SK-N-SH (cell line): ENCODE results near the gene FGF18. TPM values are rescaled to one million over a fixed set of nuclear protein-coding genes. Genes with fewer than 3 reads are reported as not detected.

Experiments
- CTCF ChIA-PET: fragments of 300-600, 350-600 bp; formaldehyde crosslinking; extraction: SDS; loops from one replicate; lab custom pipeline; 2021; lab: Yijun Ruan, JAX
- POLR2A ChIA-PET: fragments of 350-600 bp; sonication (Branson Sonifier 250); formaldehyde crosslinking; extraction: SDS; loops from one replicate; lab custom pipeline; 2020; ENCODE audit warnings: antibody characterized with exemption, inconsistent platforms; lab: Yijun Ruan, JAX
- DNase-seq: peaks from one replicate; pipeline ENCODE4 v3.0.0; 2012
- H2AFZ ChIP-seq: fragments of 200-600 bp; sonication (generic); 2 replicates; pipeline ENCODE4 v1.8.1; 2016; ENCODE audit warnings: antibody characterized with exemption, mild to moderate bottlenecking, low read depth
- H3F3A ChIP-seq: fragments of 200-600 bp; sonication (generic); replicated peaks from 2 replicates; pipeline ENCODE3; 2016; ENCODE audit warnings: antibody characterized with exemption, mild to moderate bottlenecking; ENCODE audit not compliant: insufficient read depth
- H3K27ac ChIP-seq, 2 experiments: fragments of 200-500 bp in 1 of 2; fragments of 200-600 bp in 1 of 2; sonication (Bioruptor generic) in 1 of 2; sonication (generic), shearing (Covaris generic) in 1 of 2; 2 replicates each; pipeline versions ENCODE4 v1.5.1 to v1.6.1; 2014 to 2016; ENCODE audit warnings: low read depth in 2 of 2, inconsistent platforms in 1 of 2, low read length in 1 of 2, mild to moderate bottlenecking in 1 of 2, mixed read lengths in 1 of 2
- H3K27me3 ChIP-seq: fragments of 200-600 bp; sonication (generic), shearing (Covaris generic); 2 replicates; pipeline ENCODE4 v1.6.1; 2016; ENCODE audit warnings: mixed run types; ENCODE audit not compliant: insufficient read depth
- H3K36me3 ChIP-seq, 2 experiments: fragments of 200-500 bp in 1 of 2; fragments of 200-600 bp in 1 of 2; sonication (Bioruptor generic) in 1 of 2; sonication (generic) in 1 of 2; replicated peaks in 1 of 2; 2 replicates each; pipeline versions ENCODE3 to v1.5.1; 2014 to 2016; ENCODE audit warnings: low read length in 1 of 2, mild to moderate bottlenecking in 1 of 2; ENCODE audit not compliant: insufficient read depth in 2 of 2, control insufficient read depth in 1 of 2
- H3K4me1 ChIP-seq, 2 experiments: fragments of 200-500 bp in 1 of 2; fragments of 200-600 bp in 1 of 2; sonication (Bioruptor generic) in 1 of 2; sonication (generic), shearing (Covaris generic) in 1 of 2; 2 replicates each; pipeline versions ENCODE4 v1.5.1 to v1.6.1; 2014 to 2016; ENCODE audit warnings: low read depth in 1 of 2, low read length in 1 of 2, mixed run types in 1 of 2; ENCODE audit not compliant: insufficient read depth in 2 of 2, control insufficient read depth in 1 of 2
- H3K4me2 ChIP-seq: fragments of 200-600 bp; sonication (generic), shearing (Covaris generic); 2 replicates; pipeline ENCODE4 v1.6.1; 2017; ENCODE audit warnings: mixed run types
- H3K4me3 ChIP-seq, 2 experiments: fragments of 200-500 bp in 1 of 2; fragments of 200-600 bp in 1 of 2; sonication (Bioruptor generic) in 1 of 2; sonication (generic), shearing (Covaris generic) in 1 of 2; 2 replicates each; pipeline versions ENCODE4 v1.5.1 to v1.8.1; 2014 to 2016; ENCODE audit warnings: low read depth in 2 of 2, inconsistent platforms in 1 of 2, low read length in 1 of 2, mild to moderate bottlenecking in 1 of 2, mixed read lengths in 1 of 2, moderate library complexity in 1 of 2
- H3K79me2 ChIP-seq: fragments of 200-600 bp; sonication (generic); 2 replicates; pipeline ENCODE4 v1.8.1; 2017; ENCODE audit warnings: mild to moderate bottlenecking; ENCODE audit not compliant: insufficient read depth
- H3K9ac ChIP-seq: fragments of 200-600 bp; sonication (generic); 2 replicates; pipeline ENCODE4 v1.6.1; 2017; ENCODE audit warnings: mixed run types
- H3K9me2 ChIP-seq: fragments of 200-600 bp; sonication (generic); 2 replicates; pipeline ENCODE4 v1.6.1; 2017; ENCODE audit warnings: mixed run types
- H3K9me3 ChIP-seq: fragments of 200-600 bp; sonication (generic); 2 replicates; pipeline ENCODE4 v1.6.1; 2017; ENCODE audit warnings: mixed run types, mild to moderate bottlenecking, moderate library complexity
- H4K20me1 ChIP-seq: fragments of 200-600 bp; sonication (generic); 2 replicates; pipeline ENCODE4 v1.6.1; 2017; ENCODE audit warnings: mild to moderate bottlenecking, mixed run types; ENCODE audit not compliant: insufficient read depth
- CTCF ChIP-seq: fragments of 200-600 bp; sonication (generic); IDR thresholded peaks from 2 replicates; pipeline ENCODE4 v1.6.1; 2017; ENCODE audit warnings: antibody characterized with exemption, mild to moderate bottlenecking, moderate library complexity
- EP300 ChIP-seq, 2 experiments: IDR thresholded peaks; 2 replicates each; pipeline versions ENCODE4 v1.4.0 to v1.6.1; 2012; ENCODE audit warnings: borderline replicate concordance in 1 of 2, low read depth in 1 of 2, low read length in 1 of 2
- FOXJ3 ChIP-seq: sonication (generic); formaldehyde crosslinking; IDR thresholded peaks from 2 replicates; pipeline ENCODE4 v1.5.1; 2020; ENCODE audit warnings: mild to moderate bottlenecking, missing genetic modification reagents
- GABPA ChIP-seq: IDR thresholded peaks from 2 replicates; pipeline ENCODE4 v1.4.0; 2012; ENCODE audit warnings: low read depth, mild to moderate bottlenecking
- GATA2 ChIP-seq: sonication (generic); formaldehyde crosslinking; IDR thresholded peaks from 2 replicates; pipeline ENCODE4 v1.5.0; 2020; ENCODE audit warnings: mild to moderate bottlenecking, missing genetic modification reagents
- IRF3 ChIP-seq: fragments of 150-350 bp; IDR thresholded peaks from 2 replicates; pipeline ENCODE4 v1.6.1; 2016; ENCODE audit warnings: mild to moderate bottlenecking, low read depth, low read length
- MAX ChIP-seq: IDR thresholded peaks from 2 replicates; pipeline ENCODE4 v1.4.0; 2012; ENCODE audit warnings: low read depth
- MEF2A ChIP-seq: IDR thresholded peaks from 2 replicates; pipeline ENCODE4 v1.4.0; 2012; ENCODE audit warnings: low read depth, borderline replicate concordance
- MXI1 ChIP-seq: IDR thresholded peaks from 2 replicates; pipeline ENCODE4 v1.6.1; 2012; ENCODE audit warnings: mild to moderate bottlenecking, low read depth, low read length, improper control_type of control experiment
- NRF1 ChIP-seq: IDR thresholded peaks from 2 replicates; pipeline ENCODE4 v1.6.1; 2012; ENCODE audit warnings: low read depth, mild to moderate bottlenecking, low read length
- PBX3 ChIP-seq: IDR thresholded peaks from 2 replicates; pipeline ENCODE4; 2012
- RCOR1 ChIP-seq: fragments of 150-350 bp; IDR thresholded peaks from 2 replicates; pipeline ENCODE4 v1.6.1; 2017; ENCODE audit warnings: antibody characterized with exemption, low read length
- RFX5 ChIP-seq: IDR thresholded peaks from 2 replicates; pipeline ENCODE4 v1.6.1; 2012; ENCODE audit warnings: mild to moderate bottlenecking, improper control_type of control experiment, low read length
- SIN3A ChIP-seq: IDR thresholded peaks from 2 replicates; pipeline ENCODE4 v1.6.1; 2012; ENCODE audit warnings: low read depth, mild to moderate bottlenecking, low read length, moderate library complexity, borderline replicate concordance
- TEAD4 ChIP-seq: IDR thresholded peaks from 2 replicates; pipeline ENCODE4 v1.4.0; 2012; ENCODE audit warnings: mild to moderate bottlenecking, borderline replicate concordance; ENCODE audit not compliant: insufficient read depth
- YY1 ChIP-seq: IDR thresholded peaks from 2 replicates; pipeline ENCODE4 v1.4.0; 2012; ENCODE audit warnings: low read depth, mild to moderate bottlenecking
- WGBS: methylation state at CpG from one replicate; pipeline ENCODE4 v1.1.6; 2017; ENCODE audit warnings: low lambda C conversion rate; 5-methylcytosine and 5-hydroxymethylcytosine counted together
- polyA plus RNA-seq, 3 experiments: library from polyadenylated mRNA; depleted of rRNA; stranded (reverse); fragments of >200 nt; gene quantifications; 2 replicates each; pipeline ENCODE4 v1.2.3, GENCODE V29; 2012
- TF ChIP-seq, protein P1 (sequence below): IDR thresholded peaks from 2 replicates; pipeline ENCODE4 v1.4.0; 2012; ENCODE audit warnings: low read depth, borderline replicate concordance
- TF ChIP-seq, protein P2 (sequence below): IDR thresholded peaks from 2 replicates; pipeline ENCODE4 v1.6.1; 2012; ENCODE audit warnings: mild to moderate bottlenecking, low read depth, low read length, moderate library complexity

FGF18 gene
- polyA plus RNA-seq, 1 of the 3 experiments (the other 2 are of a cell fraction), result 0.89 TPM

GRCh38 chr5:171371326-171371725 is 48.1 kb upstream of the FGF18 start:
- CTCF ChIA-PET, result interaction anchor here (0.8 kb wide), 2 partner anchors 11 to 164 kb away, joined by 3 read pairs; no protein-coding TSS in a partner anchor
- DNase-seq, result no peak
- Histone ChIP-seq H3K4me1 (no peaks in the 10 kb centered on the region), H3K9me3 (no peaks in the 10 kb centered on the region; the same call in 1 of the 2 replicates), H3F3A (no peaks in the 10 kb centered on the region), H3K4me2 (no peak overlapping the region), H3K36me3 (no peaks in the 10 kb centered on the region), H3K79me2 (no peaks in the 10 kb centered on the region), H3K9me2 (no peaks in the 10 kb centered on the region), H4K20me1 (no peaks in the 10 kb centered on the region), H2AFZ (no peak overlapping the region), H3K9ac (no peak overlapping the region), H3K4me3 (no peak overlapping the region), H3K27ac (no peak overlapping the region), H3K27me3 (no peaks in the 10 kb centered on the region)
- POLR2A ChIA-PET, result no interaction called here
- 78% methylated on average over 9 of the region's 13 CpGs for WGBS
- TF ChIP-seq GABPA (no peak), RFX5 (no peak), TEAD4 (no peak), EP300 (IDR thresholded peaks at IDR 0.05; ENCODE audit: borderline replicate concordance in 1 of 2, low read depth in 1 of 2, low read length in 1 of 2) (no peak), MAX (no peak), GATA2 (no peak), YY1 (no peak), PBX3 (no peak), NRF1 (no peak), MXI1 (no peak), MEF2A (no peak), CTCF (no peak), SIN3A (no peak), FOXJ3 (no peak), RCOR1 (no peak)

DNA sequence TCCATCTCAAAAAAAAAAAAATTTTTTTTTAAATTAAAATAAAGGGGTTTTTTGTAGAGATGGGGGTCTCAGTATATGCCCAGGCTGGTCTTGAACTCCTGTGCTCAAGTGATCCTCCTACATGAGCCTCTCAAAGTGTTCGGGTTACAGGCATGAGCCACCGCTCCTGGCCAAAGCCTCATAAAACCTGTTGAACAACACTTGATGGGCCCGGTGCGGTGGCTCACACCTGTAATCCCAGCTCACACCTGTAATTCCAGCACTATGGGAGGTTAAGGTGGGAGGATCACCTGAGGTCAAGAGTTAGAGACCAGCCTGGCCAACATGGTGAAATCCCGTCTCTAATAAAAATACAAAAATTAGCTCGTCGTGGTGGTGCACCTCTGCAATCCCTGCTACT is 39.5 kb upstream of the FGF18 start:
- H3K9ac ChIP-seq, result no peak overlapping the region
- DNase-seq, result no peak
- WGBS, result 74% methylated on average over 6 of the region's 7 CpGs
- no peaks in the 10 kb centered on the region for H3F3A ChIP-seq
- POLR2A ChIA-PET, result interaction anchor here (1.1 kb wide), 1 partner anchor 7 kb away, joined by 3 read pairs; no protein-coding TSS in a partner anchor
- H3K79me2 ChIP-seq, result no peaks in the 10 kb centered on the region
- CTCF ChIA-PET, result no interaction called here
- no peaks in the 10 kb centered on the region for H4K20me1 ChIP-seq
- no peak overlapping the region for H3K4me2 ChIP-seq
- no peaks in the 10 kb centered on the region for H3K9me2 ChIP-seq
- no peak overlapping the region for H3K4me3 ChIP-seq
- H3K4me1 ChIP-seq, result no peaks in the 10 kb centered on the region
- H3K27ac ChIP-seq, result no peak overlapping the region
- H3K36me3 ChIP-seq, result no peaks in the 10 kb centered on the region
- H3K27me3 ChIP-seq, result no peaks in the 10 kb centered on the region
- no peak overlapping the region for H2AFZ ChIP-seq
- no peaks in the 10 kb centered on the region for H3K9me3 ChIP-seq
- TF ChIP-seq IRF3 (no peak), MXI1 (no peak), MEF2A (no peak)
- TF ChIP-seq, protein P1, sequence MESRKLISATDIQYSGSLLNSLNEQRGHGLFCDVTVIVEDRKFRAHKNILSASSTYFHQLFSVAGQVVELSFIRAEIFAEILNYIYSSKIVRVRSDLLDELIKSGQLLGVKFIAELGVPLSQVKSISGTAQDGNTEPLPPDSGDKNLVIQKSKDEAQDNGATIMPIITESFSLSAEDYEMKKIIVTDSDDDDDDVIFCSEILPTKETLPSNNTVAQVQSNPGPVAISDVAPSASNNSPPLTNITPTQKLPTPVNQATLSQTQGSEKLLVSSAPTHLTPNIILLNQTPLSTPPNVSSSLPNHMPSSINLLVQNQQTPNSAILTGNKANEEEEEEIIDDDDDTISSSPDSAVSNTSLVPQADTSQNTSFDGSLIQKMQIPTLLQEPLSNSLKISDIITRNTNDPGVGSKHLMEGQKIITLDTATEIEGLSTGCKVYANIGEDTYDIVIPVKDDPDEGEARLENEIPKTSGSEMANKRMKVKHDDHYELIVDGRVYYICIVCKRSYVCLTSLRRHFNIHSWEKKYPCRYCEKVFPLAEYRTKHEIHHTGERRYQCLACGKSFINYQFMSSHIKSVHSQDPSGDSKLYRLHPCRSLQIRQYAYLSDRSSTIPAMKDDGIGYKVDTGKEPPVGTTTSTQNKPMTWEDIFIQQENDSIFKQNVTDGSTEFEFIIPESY, result no peak
- TF ChIP-seq, protein P2, sequence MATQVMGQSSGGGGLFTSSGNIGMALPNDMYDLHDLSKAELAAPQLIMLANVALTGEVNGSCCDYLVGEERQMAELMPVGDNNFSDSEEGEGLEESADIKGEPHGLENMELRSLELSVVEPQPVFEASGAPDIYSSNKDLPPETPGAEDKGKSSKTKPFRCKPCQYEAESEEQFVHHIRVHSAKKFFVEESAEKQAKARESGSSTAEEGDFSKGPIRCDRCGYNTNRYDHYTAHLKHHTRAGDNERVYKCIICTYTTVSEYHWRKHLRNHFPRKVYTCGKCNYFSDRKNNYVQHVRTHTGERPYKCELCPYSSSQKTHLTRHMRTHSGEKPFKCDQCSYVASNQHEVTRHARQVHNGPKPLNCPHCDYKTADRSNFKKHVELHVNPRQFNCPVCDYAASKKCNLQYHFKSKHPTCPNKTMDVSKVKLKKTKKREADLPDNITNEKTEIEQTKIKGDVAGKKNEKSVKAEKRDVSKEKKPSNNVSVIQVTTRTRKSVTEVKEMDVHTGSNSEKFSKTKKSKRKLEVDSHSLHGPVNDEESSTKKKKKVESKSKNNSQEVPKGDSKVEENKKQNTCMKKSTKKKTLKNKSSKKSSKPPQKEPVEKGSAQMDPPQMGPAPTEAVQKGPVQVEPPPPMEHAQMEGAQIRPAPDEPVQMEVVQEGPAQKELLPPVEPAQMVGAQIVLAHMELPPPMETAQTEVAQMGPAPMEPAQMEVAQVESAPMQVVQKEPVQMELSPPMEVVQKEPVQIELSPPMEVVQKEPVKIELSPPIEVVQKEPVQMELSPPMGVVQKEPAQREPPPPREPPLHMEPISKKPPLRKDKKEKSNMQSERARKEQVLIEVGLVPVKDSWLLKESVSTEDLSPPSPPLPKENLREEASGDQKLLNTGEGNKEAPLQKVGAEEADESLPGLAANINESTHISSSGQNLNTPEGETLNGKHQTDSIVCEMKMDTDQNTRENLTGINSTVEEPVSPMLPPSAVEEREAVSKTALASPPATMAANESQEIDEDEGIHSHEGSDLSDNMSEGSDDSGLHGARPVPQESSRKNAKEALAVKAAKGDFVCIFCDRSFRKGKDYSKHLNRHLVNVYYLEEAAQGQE, result no peak
